GM19099 (cell line): Measurements from ENCODE around the gene LTV1.

Experiments
- POLR2A ChIP-seq: IDR thresholded peaks from 3 replicates; pipeline ENCODE4 v1.6.1; 2011; ENCODE audit warnings: low read depth; ENCODE audit not compliant: insufficient read length; ENCODE audit errors: extremely low read depth

LTV1 gene

GRCh38 chr6:143836150-143836549 is 7.0 kb upstream of the LTV1 start:
- TF ChIP-seq POLR2A, result no peak

- no peak for TF ChIP-seq POLR2A
Measured at GRCh38 chr6:143838395-143838794, 4.7 kb upstream of the LTV1 start.

GRCh38 chr6:143839196-143839595 is 3.9 kb upstream of the LTV1 start:
- no peak for TF ChIP-seq POLR2A

- TF ChIP-seq POLR2A, result no peak
Measured at GRCh38 chr6:143840595-143841265, 2.4 kb upstream of the LTV1 start.

- TF ChIP-seq POLR2A, result no peak
Measured at GRCh38 chr6:143842461-143842901, 657 bp upstream of the LTV1 start.

- no peak for TF ChIP-seq POLR2A
Measured at GRCh38 chr6:143843677-143843999, 500 bp downstream of the LTV1 start.

GRCh38 chr6:143844006-143844405 is 868 bp downstream of the LTV1 start:
- no peak for TF ChIP-seq POLR2A

GRCh38 chr6:143845033-143845432 is 1.9 kb downstream of the LTV1 start:
- no peak for TF ChIP-seq POLR2A

- no peak for TF ChIP-seq POLR2A
Measured at GRCh38 chr6:143857651-143858050, 14.5 kb downstream of the LTV1 start.

GRCh38 chr6:143859891-143860660 is 16.9 kb downstream of the LTV1 start:
- no peak for TF ChIP-seq POLR2A

GRCh38 chr6:143863771-143864170 is 20.6 kb downstream of the LTV1 start:
- TF ChIP-seq POLR2A, result no peak

- TF ChIP-seq POLR2A, result no peak
Measured at GRCh38 chr6:143864234-143864633, 21.1 kb downstream of the LTV1 start, which contains the start of gene ZC2HC1B. TSS of gene ZC2HC1B (plus strand) at chr6:143864474. CDS start at chr6:143864540, 66 bp downstream.

- TF ChIP-seq POLR2A, result no peak
Measured at GRCh38 chr6:143867236-143867635, 24.1 kb downstream of the LTV1 start.

- TF ChIP-seq POLR2A, result no peak
Measured at GRCh38 chr6:143872201-143872600, 29.1 kb downstream of the LTV1 start.

GRCh38 chr6:143877584-143878271 is 34.6 kb downstream of the LTV1 start:
- no peak for TF ChIP-seq POLR2A
